ENCODE measurements around the gene PDGFRB.

The PDGFRB gene

DNA sequence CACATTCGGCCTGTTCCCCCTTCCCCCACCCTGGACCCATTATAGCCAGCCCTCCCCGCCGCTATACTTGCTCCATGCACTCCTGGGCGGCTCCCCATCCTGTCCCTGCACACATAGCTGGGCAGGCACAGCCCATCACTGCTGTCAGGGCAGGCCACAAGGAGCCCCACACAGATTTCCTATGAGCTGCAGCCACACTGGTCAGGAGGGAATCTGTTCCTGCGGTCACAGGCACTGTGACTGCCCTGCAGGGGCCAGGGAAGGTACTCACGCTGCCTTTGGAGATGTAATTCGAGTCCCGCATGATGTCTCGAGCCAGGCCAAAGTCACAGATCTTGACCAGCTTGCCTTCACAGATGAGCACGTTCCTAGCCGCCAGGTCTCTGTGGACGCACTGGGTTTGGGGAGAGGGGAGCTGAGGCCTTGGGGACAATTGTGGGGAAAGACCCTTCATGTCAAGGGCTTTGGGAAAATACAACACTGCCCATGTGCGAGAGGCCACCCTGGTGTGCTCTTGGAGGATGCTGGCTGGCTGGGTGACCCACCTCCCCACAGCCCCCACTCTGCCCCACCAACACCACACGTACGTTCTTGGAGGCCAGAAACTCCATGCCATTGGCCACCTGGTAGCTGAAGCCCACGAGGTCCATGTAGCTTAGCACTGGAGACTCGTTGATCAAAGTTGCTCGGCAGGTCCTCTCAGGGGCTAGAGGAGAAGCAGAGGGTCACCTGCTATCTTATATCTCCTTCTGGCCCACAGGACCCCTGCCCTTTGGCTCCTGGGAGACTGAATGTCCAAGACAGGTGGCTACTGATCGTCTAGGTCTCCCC lies 34.8 kb downstream of the PDGFRB start:
- Histone ChIP-seq H3K27me3 (ENCODE audit: control insufficient read depth in 5 of 5, insufficient read depth in 4 of 5, low read length in 5 of 5) (no peaks in the 10 kb centered on the region), H3K36me3 (ENCODE audit: control insufficient read depth in 5 of 5, insufficient read depth in 5 of 5, low read length in 5 of 5) (peaks cover 0 to 84% (median 63%) of the 10 kb centered on the region in 5 donors)

DNA sequence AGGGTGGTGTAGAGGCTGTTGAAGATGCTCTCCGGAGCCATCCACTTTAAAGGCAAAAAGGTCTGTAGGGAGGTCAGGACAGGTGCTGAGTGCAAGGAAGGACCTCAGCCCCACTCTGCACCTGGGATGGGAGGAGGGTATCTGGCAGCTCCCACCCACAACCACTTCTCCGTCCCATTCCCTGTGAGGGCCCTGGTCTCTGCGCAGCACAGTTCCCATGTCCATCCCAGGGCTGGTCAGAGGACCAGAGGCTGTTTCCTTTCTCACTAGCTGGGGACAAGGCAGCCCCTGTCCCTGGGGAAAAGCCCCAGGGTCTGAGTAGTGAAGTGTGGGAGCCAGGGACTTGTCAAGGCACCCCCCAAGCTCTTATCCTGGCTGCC lies 35.6 kb downstream of the PDGFRB start:
- Histone ChIP-seq H3K4me1 (ENCODE audit: control insufficient read depth in 5 of 5, insufficient read depth in 5 of 5, low read length in 5 of 5) (peaks cover 0 to 7% (median 2%) of the 10 kb centered on the region in 5 donors), H3K9ac (ENCODE audit: low read length in 5 of 5) (no peak overlapping the region), H3K9me3 (ENCODE audit: control insufficient read depth in 5 of 5, low read length in 5 of 5) (no peaks in the 10 kb centered on the region), H3K36me3 (ENCODE audit: control insufficient read depth in 5 of 5, insufficient read depth in 5 of 5, low read length in 5 of 5) (peaks cover 0 to 83% (median 56%) of the 10 kb centered on the region in 5 donors), H3K4me3 (ENCODE audit: low read depth in 1 of 5, low read length in 5 of 5) (no peak overlapping the region), H3K27me3 (ENCODE audit: control insufficient read depth in 5 of 5, insufficient read depth in 4 of 5, low read length in 5 of 5) (no peaks in the 10 kb centered on the region), H3K27ac (ENCODE audit: low read depth, low read length) (no peak overlapping the region)

More for the DNA sequence above, 34.8 kb downstream of the PDGFRB start:
- Histone ChIP-seq H3K27ac (ENCODE audit: low read depth, low read length) (no peak overlapping the region), H3K4me3 (ENCODE audit: low read depth in 1 of 5, low read length in 5 of 5) (no peak overlapping the region), H3K9ac (ENCODE audit: low read length in 5 of 5) (no peak overlapping the region), H3K4me1 (ENCODE audit: control insufficient read depth in 5 of 5, insufficient read depth in 5 of 5, low read length in 5 of 5) (peaks cover 0 to 7% (median 2%) of the 10 kb centered on the region in 5 donors), H3K9me3 (ENCODE audit: control insufficient read depth in 5 of 5, low read length in 5 of 5) (no peaks in the 10 kb centered on the region)

DNA sequence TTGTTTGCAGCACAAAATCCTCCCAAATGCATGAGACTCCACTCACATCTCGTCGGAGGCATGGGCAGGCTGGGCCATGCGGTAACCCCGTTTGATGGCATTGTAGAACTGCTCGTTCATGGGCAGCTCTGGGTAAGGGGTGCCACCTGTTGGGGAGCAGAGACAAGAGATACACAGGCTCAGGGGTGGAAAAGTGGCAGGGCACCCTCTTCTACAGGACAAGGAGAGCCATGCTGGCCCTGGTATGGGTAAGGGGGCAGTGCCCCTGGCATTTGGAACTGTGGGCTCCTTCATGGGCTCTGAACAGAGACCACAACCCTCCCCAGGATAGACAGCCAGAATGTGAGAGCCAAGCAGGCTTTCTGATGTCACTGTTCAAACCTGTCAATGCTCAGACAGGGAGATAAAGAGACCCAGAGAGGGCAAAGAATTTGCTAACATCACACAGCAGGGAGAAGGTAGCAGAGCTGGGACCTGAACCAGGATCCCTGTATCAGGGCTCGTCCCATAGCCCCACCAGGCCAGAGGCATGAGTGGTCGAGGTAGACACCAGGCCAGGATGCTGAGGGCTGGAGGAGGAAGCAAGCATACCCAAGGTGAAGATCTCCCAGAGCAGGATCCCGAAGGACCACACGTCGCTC lies 36.1 kb downstream of the PDGFRB start:
- H3K9ac ChIP-seq (ENCODE audit: low read length in 5 of 5), result no peak overlapping the region
- H3K36me3 ChIP-seq (ENCODE audit: control insufficient read depth in 5 of 5, insufficient read depth in 5 of 5, low read length in 5 of 5), result peaks cover 0 to 87% (median 54%) of the 10 kb centered on the region in 5 donors
- no peak overlapping the region for H3K4me3 ChIP-seq (ENCODE audit: low read depth in 1 of 5, low read length in 5 of 5)
- H3K27ac ChIP-seq (ENCODE audit: low read depth, low read length), result no peak overlapping the region
- no peaks in the 10 kb centered on the region for H3K9me3 ChIP-seq (ENCODE audit: control insufficient read depth in 5 of 5, low read length in 5 of 5)
- no peaks in the 10 kb centered on the region for H3K27me3 ChIP-seq (ENCODE audit: control insufficient read depth in 5 of 5, insufficient read depth in 4 of 5, low read length in 5 of 5)
- H3K4me1 ChIP-seq (ENCODE audit: control insufficient read depth in 5 of 5, insufficient read depth in 5 of 5, low read length in 5 of 5), result peaks cover 0 to 7% (median 2%) of the 10 kb centered on the region in 5 donors

DNA sequence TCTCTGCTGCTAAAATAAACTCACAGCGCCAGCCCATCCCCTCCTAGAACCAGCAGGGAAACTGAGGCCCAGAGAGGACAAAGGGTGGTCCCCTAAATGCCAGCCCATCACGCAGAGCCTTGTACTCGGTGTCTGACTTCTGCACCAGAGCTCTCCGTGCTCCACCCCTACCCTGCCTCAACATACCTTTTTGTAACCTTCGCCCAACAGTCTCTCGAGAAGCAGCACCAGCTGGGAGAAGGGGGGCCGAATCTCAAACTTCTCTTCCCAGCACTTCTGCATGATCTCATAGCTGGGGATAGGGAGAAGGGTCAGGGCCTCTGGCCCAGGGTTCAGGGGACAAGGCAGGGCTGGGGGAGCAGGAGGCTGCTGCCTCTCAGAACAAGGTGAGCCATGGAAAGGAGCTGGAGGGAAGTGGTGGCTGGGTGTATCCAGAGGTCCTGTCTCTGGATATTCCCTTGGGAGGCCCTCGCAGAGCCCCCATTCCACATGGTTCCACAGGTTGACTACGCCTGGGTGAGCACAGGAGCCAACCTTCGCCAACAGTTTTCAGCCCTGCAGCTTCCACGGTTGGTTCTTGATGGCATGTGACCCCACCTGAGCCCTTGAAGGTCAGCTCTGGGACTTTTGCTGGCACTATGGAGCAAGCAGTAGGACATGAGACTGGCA lies 37.0 kb downstream of the PDGFRB start:
- H3K27ac ChIP-seq (ENCODE audit: low read depth, low read length), result no peak overlapping the region
- H3K4me3 ChIP-seq (ENCODE audit: low read depth in 1 of 5, low read length in 5 of 5), result no peak overlapping the region
- H3K4me1 ChIP-seq (ENCODE audit: control insufficient read depth in 5 of 5, insufficient read depth in 5 of 5, low read length in 5 of 5), result peaks cover 0 to 7% (median 7%) of the 10 kb centered on the region in 5 donors
- H3K27me3 ChIP-seq (ENCODE audit: control insufficient read depth in 5 of 5, insufficient read depth in 4 of 5, low read length in 5 of 5), result no peaks in the 10 kb centered on the region
- no peaks in the 10 kb centered on the region for H3K9me3 ChIP-seq (ENCODE audit: control insufficient read depth in 5 of 5, low read length in 5 of 5)
- H3K36me3 ChIP-seq (ENCODE audit: control insufficient read depth in 5 of 5, insufficient read depth in 5 of 5, low read length in 5 of 5), result peaks cover 0 to 81% (median 52%) of the 10 kb centered on the region in 5 donors
- H3K9ac ChIP-seq (ENCODE audit: low read length in 5 of 5), result no peak overlapping the region

DNA sequence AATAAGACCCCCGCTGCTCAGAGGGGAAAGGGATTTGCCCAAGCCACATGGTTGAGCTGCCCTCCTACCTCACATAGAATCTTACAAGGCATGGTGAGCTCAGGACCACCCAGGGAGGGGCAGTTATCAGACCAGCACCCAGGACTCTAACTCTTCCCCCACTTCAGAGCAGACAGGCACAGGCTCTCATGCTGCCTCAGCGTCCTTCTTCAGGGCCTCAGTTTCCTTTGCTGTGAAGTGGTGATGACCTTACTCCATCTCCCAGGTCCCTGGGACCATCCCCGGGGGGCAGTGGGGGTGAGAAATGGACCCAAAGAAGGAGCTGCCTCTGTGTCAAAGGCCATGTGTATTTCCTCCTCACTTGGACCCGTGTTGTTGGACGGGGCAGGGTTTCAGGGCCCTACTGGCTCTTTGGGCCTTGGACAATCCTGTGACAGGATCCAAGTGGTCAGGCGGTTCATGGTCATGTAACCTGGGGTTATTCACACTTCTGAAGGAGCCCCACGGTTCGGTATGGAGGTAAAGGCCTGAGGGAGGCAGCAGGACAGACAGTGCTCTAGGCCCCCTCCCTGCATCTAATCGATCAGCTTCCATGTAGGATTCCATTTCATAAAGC lies 37.6 kb downstream of the PDGFRB start:
- no peak overlapping the region for H3K4me3 ChIP-seq (ENCODE audit: low read depth in 1 of 5, low read length in 5 of 5)
- H3K9me3 ChIP-seq (ENCODE audit: control insufficient read depth in 5 of 5, low read length in 5 of 5), result no peaks in the 10 kb centered on the region
- peaks cover 0 to 13% (median 12%) of the 10 kb centered on the region in 5 donors for H3K4me1 ChIP-seq (ENCODE audit: control insufficient read depth in 5 of 5, insufficient read depth in 5 of 5, low read length in 5 of 5)
- peaks cover 0 to 77% (median 49%) of the 10 kb centered on the region in 5 donors for H3K36me3 ChIP-seq (ENCODE audit: control insufficient read depth in 5 of 5, insufficient read depth in 5 of 5, low read length in 5 of 5)
- H3K9ac ChIP-seq (ENCODE audit: low read length in 5 of 5), result no peak overlapping the region
- no peak overlapping the region for H3K27ac ChIP-seq (ENCODE audit: low read depth, low read length)
- H3K27me3 ChIP-seq (ENCODE audit: control insufficient read depth in 5 of 5, insufficient read depth in 4 of 5, low read length in 5 of 5), result no peaks in the 10 kb centered on the region

DNA sequence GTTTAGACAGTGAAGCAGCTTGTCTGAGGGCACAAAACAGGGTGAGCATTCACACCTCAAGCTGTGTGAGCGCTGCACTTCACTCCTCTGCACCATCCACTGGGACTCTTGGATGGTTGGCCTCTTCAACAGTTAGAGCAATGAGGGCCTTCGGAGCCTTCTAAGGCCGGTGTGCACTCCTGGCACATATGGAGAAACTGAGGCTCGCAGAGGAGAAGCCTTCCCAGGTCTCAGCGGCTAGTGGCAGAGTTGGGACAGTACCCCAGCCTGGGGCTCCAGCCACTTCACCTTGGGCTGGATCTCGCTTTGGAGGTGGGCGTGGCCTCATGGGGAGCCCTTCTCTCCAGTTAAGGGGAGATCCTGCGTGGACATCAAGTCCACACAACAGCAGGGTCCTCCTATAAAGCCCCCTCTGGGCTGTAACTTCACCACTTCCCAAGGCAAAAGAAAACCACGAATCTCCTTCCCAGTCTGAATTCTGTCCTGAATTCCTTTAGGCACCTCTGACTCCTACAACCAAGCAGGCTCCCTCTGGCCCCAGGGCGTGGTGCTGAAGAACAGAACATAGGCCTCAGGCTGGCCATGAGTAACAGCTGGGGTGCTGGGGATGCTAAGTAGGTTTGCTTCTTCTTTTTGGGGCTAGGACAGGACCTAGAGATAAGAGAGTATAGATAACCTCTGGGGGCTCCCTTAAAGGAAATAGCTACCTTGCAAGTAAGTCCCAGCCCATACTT lies 38.8 kb downstream of the PDGFRB start:
- peaks cover 0 to 65% (median 42%) of the 10 kb centered on the region in 5 donors for H3K36me3 ChIP-seq (ENCODE audit: control insufficient read depth in 5 of 5, insufficient read depth in 5 of 5, low read length in 5 of 5)
- no peaks in the 10 kb centered on the region for H3K27me3 ChIP-seq (ENCODE audit: control insufficient read depth in 5 of 5, insufficient read depth in 4 of 5, low read length in 5 of 5)
- H3K9me3 ChIP-seq (ENCODE audit: control insufficient read depth in 5 of 5, low read length in 5 of 5), result no peaks in the 10 kb centered on the region
- H3K9ac ChIP-seq (ENCODE audit: low read length in 5 of 5), result no peak overlapping the region
- no peak overlapping the region for H3K4me3 ChIP-seq (ENCODE audit: low read depth in 1 of 5, low read length in 5 of 5)
- H3K27ac ChIP-seq (ENCODE audit: low read depth, low read length), result no peak overlapping the region
- peaks cover 0 to 25% (median 18%) of the 10 kb centered on the region in 5 donors for H3K4me1 ChIP-seq (ENCODE audit: control insufficient read depth in 5 of 5, insufficient read depth in 5 of 5, low read length in 5 of 5)

DNA sequence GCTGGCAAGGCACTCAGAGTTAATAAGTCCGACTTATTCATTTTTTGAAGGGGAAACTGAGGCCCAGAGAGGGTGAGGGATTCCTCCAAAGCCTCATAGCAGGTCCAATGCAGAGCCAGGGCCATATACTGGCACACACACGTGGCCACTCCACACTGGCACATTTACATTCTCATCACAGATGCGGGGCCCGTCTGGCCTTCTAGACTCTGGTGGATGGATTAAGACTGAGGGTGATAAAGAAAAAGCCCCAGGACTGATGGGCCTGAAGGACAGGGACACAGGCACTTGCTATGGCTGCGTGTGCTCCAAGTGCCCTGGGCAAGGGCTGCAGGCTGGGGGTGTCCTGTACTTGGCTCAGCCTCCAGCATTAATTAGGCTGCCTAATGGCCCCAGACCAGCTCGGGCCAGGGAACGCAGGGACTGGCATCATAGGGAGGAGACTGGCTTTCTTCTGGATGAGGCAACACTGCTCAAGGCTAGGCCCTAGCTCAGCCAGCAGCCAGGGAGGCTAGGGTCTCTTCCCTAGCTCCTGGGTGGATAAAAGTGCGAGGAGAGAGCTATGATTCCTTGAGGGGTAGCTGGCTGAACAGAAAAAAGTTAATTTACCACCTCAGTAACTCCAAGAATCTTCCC lies 40.8 kb downstream of the PDGFRB start:
- Histone ChIP-seq H3K27ac (ENCODE audit: low read depth, low read length) (no peak overlapping the region), H3K27me3 (ENCODE audit: control insufficient read depth in 5 of 5, insufficient read depth in 4 of 5, low read length in 5 of 5) (no peaks in the 10 kb centered on the region), H3K9me3 (ENCODE audit: control insufficient read depth in 5 of 5, low read length in 5 of 5) (no peaks in the 10 kb centered on the region), H3K4me3 (ENCODE audit: low read depth in 1 of 5, low read length in 5 of 5) (no peak overlapping the region), H3K4me1 (ENCODE audit: control insufficient read depth in 5 of 5, insufficient read depth in 5 of 5, low read length in 5 of 5) (peaks cover 0 to 24% (median 18%) of the 10 kb centered on the region in 5 donors), H3K9ac (ENCODE audit: low read length in 5 of 5) (no peak overlapping the region), H3K36me3 (ENCODE audit: control insufficient read depth in 5 of 5, insufficient read depth in 5 of 5, low read length in 5 of 5) (peaks cover 0 to 47% (median 25%) of the 10 kb centered on the region in 5 donors)

DNA sequence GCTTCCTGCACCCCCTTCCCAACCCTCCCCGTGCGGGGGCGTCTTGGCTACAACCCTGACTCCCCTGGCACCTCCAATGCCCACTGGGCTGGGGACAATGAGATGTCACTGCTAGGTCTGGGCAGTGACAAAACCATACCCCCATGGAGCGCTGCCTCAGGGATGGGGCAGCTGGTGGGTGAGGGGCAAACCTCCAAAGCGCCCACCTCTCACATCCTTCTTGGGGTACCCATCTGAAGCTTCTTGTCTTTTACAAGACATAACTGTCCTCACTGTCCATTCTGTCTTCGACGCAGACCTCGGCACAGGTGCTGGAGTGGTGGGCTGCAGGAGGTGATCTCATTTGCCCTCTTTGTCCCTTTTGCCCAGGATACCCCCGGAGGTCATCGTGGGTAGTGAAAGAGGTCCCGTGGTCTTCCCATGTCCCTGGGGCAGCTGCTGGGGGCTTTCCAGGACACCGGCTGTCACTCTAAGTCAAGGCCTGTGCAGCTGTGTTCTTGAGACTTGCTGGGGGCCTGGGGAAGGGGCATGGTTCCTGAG lies 41.5 kb downstream of the PDGFRB start:
- Histone ChIP-seq H3K4me3 (ENCODE audit: low read depth in 1 of 5, low read length in 5 of 5) (no peak overlapping the region), H3K4me1 (ENCODE audit: control insufficient read depth in 5 of 5, insufficient read depth in 5 of 5, low read length in 5 of 5) (peaks cover 0 to 24% (median 18%) of the 10 kb centered on the region in 5 donors), H3K27ac (ENCODE audit: low read depth, low read length) (no peak overlapping the region), H3K9me3 (ENCODE audit: control insufficient read depth in 5 of 5, low read length in 5 of 5) (no peaks in the 10 kb centered on the region), H3K9ac (ENCODE audit: low read length in 5 of 5) (no peak overlapping the region), H3K36me3 (ENCODE audit: control insufficient read depth in 5 of 5, insufficient read depth in 5 of 5, low read length in 5 of 5) (peaks cover 0 to 40% (median 18%) of the 10 kb centered on the region in 5 donors), H3K27me3 (ENCODE audit: control insufficient read depth in 5 of 5, insufficient read depth in 4 of 5, low read length in 5 of 5) (no peaks in the 10 kb centered on the region)
